SK-N-SH treated with all-trans-retinoic acid at 6 μM for 48 hours (cell line): ENCODE results near the gene TRIM34.
"Not testable (repeated sequence)": the region's sequence is repeated elsewhere in the genome, so short reads cannot be mapped to it uniquely, and the experiment has no call there.

ENCODE experiments used
- ATAC-seq: fragments of 200-7000 bp; cut with Tn5 transposase; 3 replicates; pipeline ENCODE4 v1.9.1; 2020; ENCODE audit warnings: mild to moderate bottlenecking, moderate library complexity
- ARNTL ChIP-seq: fragments of 450-650 bp; formaldehyde crosslinking; IDR thresholded peaks from 2 replicates; pipeline ENCODE4 v1.5.0; 2020; ENCODE audit warnings: low read depth, mild to moderate bottlenecking, moderate library complexity, borderline replicate concordance
- BACH2 ChIP-seq: fragments of 250-450 bp; sonication (Bioruptor Pico); IDR thresholded peaks from 2 replicates; pipeline ENCODE4 v1.9.0; 2021; ENCODE audit warnings: mild to moderate bottlenecking, borderline replicate concordance
- CSDC2 ChIP-seq: fragments of 250-450 bp; sonication (Bioruptor Pico); IDR thresholded peaks from 2 replicates; pipeline ENCODE4 v1.5.0; 2020; ENCODE audit warnings: mild to moderate bottlenecking, moderate library complexity
- GLIS3 ChIP-seq: fragments of 250-450 bp; sonication (Bioruptor Pico); IDR thresholded peaks from 2 replicates; pipeline ENCODE4 v1.5.0; 2020; ENCODE audit warnings: mild to moderate bottlenecking, moderate library complexity
- ISL1 ChIP-seq: fragments of 250-450 bp; sonication (Bioruptor Pico); IDR thresholded peaks from 2 replicates; pipeline ENCODE4 v2.1.2; 2022; ENCODE audit warnings: mild to moderate bottlenecking, moderate library complexity
- OSR1 ChIP-seq: fragments of 250-450 bp; sonication (Bioruptor Pico); IDR thresholded peaks from 2 replicates; pipeline ENCODE4 v1.8.0; 2022; ENCODE audit warnings: moderate library complexity, mild to moderate bottlenecking, inconsistent platforms
- PPARA ChIP-seq: fragments of 250-450 bp; sonication (Bioruptor Pico); IDR thresholded peaks from 2 replicates; pipeline ENCODE4 v1.5.0; 2020; ENCODE audit warnings: mild to moderate bottlenecking, borderline replicate concordance
- RARB ChIP-seq: fragments of 250-450 bp; sonication (Bioruptor Pico); IDR thresholded peaks from 2 replicates; pipeline ENCODE4 v1.8.0; 2021; ENCODE audit warnings: mild to moderate bottlenecking, moderate library complexity
- SNAI2 ChIP-seq: fragments of 250-450 bp; sonication (Bioruptor Pico); IDR thresholded peaks from 2 replicates; pipeline ENCODE4 v1.5.0; 2020; ENCODE audit warnings: mild to moderate bottlenecking, moderate library complexity
- TCF4 ChIP-seq: fragments of 250-450 bp; sonication (Bioruptor Pico); IDR thresholded peaks from 2 replicates; pipeline ENCODE4 v1.8.0; 2021; ENCODE audit warnings: mild to moderate bottlenecking, moderate library complexity, borderline replicate concordance
- TOX ChIP-seq: fragments of 250-450 bp; sonication (Bioruptor Pico); IDR thresholded peaks from 2 replicates; pipeline ENCODE4 v1.8.0; 2021; ENCODE audit warnings: mild to moderate bottlenecking, moderate library complexity, borderline replicate concordance
- ZC3H10 ChIP-seq: fragments of 250-450 bp; sonication (Bioruptor Pico); IDR thresholded peaks from 2 replicates; pipeline ENCODE4 v1.5.1; 2021; ENCODE audit warnings: mild to moderate bottlenecking, moderate library complexity
- ZFP3 ChIP-seq: fragments of 250-450 bp; sonication (Bioruptor Pico); IDR thresholded peaks from 2 replicates; pipeline ENCODE4 v1.5.0; 2020; ENCODE audit warnings: mild to moderate bottlenecking, moderate library complexity
- ZFP30 ChIP-seq: fragments of 450-650 bp; formaldehyde crosslinking; IDR thresholded peaks from 2 replicates; pipeline ENCODE4 v1.5.0; 2022; ENCODE audit warnings: mild to moderate bottlenecking, moderate library complexity
- ZNF565 ChIP-seq: fragments of 450-650 bp; formaldehyde crosslinking; conservative IDR thresholded peaks from 2 replicates; pipeline ENCODE4 v1.5.0; 2020; ENCODE audit warnings: low read depth, mild to moderate bottlenecking, moderate library complexity
- ZNF8 ChIP-seq: fragments of 450-650 bp; formaldehyde crosslinking; IDR thresholded peaks from 2 replicates; pipeline ENCODE4 v1.5.0; 2020; ENCODE audit warnings: mild to moderate bottlenecking, moderate library complexity
- TF ChIP-seq, protein P1 (sequence below): fragments of 250-450 bp; sonication (Bioruptor Pico); IDR thresholded peaks from 2 replicates; pipeline ENCODE4 v1.8.0; 2021; ENCODE audit warnings: low read depth, mild to moderate bottlenecking, moderate library complexity, borderline replicate concordance
- TF ChIP-seq, protein P2 (sequence below): fragments of 250-450 bp; sonication (Bioruptor Pico); IDR thresholded peaks from 2 replicates; pipeline ENCODE4 v1.5.0; 2020; ENCODE audit warnings: mild to moderate bottlenecking, moderate library complexity
- TF ChIP-seq, protein P3 (sequence below): fragments of 250-450 bp; sonication (Bioruptor Pico); IDR thresholded peaks from 2 replicates; pipeline ENCODE4 v1.5.1; 2021; ENCODE audit warnings: mild to moderate bottlenecking, moderate library complexity
- TF ChIP-seq, protein P4 (sequence below): fragments of 250-450 bp; sonication (Bioruptor Pico); IDR thresholded peaks from 2 replicates; pipeline ENCODE4 v1.5.1; 2020; ENCODE audit warnings: low read depth, mild to moderate bottlenecking, moderate library complexity

TRIM34 gene

GRCh38 chr11:5679811-5680210 is 55.0 kb downstream of the TRIM34 start:
- TF ChIP-seq, protein P1, sequence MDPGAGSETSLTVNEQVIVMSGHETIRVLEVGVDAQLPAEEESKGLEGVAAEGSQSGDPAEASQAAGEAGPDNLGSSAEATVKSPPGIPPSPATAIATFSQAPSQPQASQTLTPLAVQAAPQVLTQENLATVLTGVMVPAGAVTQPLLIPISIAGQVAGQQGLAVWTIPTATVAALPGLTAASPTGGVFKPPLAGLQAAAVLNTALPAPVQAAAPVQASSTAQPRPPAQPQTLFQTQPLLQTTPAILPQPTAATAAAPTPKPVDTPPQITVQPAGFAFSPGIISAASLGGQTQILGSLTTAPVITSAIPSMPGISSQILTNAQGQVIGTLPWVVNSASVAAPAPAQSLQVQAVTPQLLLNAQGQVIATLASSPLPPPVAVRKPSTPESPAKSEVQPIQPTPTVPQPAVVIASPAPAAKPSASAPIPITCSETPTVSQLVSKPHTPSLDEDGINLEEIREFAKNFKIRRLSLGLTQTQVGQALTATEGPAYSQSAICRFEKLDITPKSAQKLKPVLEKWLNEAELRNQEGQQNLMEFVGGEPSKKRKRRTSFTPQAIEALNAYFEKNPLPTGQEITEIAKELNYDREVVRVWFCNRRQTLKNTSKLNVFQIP = no peak
- TF ChIP-seq BACH2 (CRISPR knock-in tag) (no peak), GLIS3 (CRISPR knock-in tag) (no peak)
- ATAC-seq = peak; percentile 9

DNA sequence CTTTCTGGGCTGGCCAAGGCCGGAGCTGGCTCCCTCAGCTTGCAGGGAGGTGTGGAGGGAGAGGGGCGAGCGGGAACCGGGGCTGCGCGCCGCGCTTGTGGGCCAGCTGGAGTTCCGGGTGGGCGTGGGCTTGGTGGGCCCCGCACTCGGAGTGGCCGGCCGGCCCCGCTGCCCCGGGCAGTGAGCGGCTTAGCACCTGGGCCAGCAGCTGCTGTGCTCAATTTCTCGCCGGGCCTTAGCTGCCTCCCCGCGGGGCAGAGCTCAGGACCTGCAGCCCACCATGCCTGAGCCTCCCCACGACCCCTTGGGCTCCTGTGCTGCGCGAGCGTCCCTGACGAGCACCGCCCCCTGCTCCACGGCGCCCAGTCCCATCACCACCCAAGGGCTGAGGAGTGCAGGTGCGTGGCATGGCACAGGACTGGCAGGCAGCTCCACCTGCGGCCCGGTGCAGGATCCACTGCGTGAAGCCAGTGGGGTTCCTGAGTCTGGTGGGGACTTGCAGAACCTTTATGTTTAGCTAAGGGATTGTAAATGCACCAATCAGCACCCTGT is 58.2 kb downstream of the TRIM34 start:
- ATAC-seq = not testable (repeated sequence)

- ATAC-seq = not testable (repeated sequence)
These were observed 58.8 kb downstream of the TRIM34 start for GRCh38 chr11:5683620-5684019.

GRCh38 chr11:5684036-5684645 is 59.3 kb downstream of the TRIM34 start:
- ATAC-seq = peak; percentile 4
- TF ChIP-seq ZFP3 (CRISPR knock-in tag) (no peak), RARB (no peak), TOX (CRISPR knock-in tag) (no peak), TCF4 (CRISPR knock-in tag) (no peak), ZC3H10 (no peak), ZNF565 (CRISPR knock-in tag) (no peak), ZNF8 (no peak), CSDC2 (no peak), SNAI2 (CRISPR knock-in tag) (no peak), OSR1 (no peak), ISL1 (no peak), ZFP30 (CRISPR knock-in tag) (no peak), PPARA (CRISPR knock-in tag) (no peak), ARNTL (CRISPR knock-in tag) (no peak), BACH2 (CRISPR knock-in tag) (no peak)
- TF ChIP-seq, protein P1 = no peak
- TF ChIP-seq, protein P2, sequence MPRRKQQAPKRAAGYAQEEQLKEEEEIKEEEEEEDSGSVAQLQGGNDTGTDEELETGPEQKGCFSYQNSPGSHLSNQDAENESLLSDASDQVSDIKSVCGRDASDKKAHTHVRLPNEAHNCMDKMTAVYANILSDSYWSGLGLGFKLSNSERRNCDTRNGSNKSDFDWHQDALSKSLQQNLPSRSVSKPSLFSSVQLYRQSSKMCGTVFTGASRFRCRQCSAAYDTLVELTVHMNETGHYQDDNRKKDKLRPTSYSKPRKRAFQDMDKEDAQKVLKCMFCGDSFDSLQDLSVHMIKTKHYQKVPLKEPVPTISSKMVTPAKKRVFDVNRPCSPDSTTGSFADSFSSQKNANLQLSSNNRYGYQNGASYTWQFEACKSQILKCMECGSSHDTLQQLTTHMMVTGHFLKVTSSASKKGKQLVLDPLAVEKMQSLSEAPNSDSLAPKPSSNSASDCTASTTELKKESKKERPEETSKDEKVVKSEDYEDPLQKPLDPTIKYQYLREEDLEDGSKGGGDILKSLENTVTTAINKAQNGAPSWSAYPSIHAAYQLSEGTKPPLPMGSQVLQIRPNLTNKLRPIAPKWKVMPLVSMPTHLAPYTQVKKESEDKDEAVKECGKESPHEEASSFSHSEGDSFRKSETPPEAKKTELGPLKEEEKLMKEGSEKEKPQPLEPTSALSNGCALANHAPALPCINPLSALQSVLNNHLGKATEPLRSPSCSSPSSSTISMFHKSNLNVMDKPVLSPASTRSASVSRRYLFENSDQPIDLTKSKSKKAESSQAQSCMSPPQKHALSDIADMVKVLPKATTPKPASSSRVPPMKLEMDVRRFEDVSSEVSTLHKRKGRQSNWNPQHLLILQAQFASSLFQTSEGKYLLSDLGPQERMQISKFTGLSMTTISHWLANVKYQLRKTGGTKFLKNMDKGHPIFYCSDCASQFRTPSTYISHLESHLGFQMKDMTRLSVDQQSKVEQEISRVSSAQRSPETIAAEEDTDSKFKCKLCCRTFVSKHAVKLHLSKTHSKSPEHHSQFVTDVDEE (CRISPR knock-in tag) = no peak
- TF ChIP-seq, protein P3, sequence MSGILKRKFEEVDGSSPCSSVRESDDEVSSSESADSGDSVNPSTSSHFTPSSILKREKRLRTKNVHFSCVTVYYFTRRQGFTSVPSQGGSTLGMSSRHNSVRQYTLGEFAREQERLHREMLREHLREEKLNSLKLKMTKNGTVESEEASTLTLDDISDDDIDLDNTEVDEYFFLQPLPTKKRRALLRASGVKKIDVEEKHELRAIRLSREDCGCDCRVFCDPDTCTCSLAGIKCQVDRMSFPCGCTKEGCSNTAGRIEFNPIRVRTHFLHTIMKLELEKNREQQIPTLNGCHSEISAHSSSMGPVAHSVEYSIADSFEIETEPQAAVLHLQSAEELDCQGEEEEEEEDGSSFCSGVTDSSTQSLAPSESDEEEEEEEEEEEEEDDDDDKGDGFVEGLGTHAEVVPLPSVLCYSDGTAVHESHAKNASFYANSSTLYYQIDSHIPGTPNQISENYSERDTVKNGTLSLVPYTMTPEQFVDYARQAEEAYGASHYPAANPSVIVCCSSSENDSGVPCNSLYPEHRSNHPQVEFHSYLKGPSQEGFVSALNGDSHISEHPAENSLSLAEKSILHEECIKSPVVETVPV = no peak
- TF ChIP-seq, protein P4, sequence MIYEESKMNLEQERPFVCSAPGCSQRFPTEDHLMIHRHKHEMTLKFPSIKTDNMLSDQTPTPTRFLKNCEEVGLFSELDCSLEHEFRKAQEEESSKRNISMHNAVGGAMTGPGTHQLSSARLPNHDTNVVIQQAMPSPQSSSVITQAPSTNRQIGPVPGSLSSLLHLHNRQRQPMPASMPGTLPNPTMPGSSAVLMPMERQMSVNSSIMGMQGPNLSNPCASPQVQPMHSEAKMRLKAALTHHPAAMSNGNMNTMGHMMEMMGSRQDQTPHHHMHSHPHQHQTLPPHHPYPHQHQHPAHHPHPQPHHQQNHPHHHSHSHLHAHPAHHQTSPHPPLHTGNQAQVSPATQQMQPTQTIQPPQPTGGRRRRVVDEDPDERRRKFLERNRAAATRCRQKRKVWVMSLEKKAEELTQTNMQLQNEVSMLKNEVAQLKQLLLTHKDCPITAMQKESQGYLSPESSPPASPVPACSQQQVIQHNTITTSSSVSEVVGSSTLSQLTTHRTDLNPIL (CRISPR knock-in tag) = no peak
- TF ChIP-seq, all 23 proteins: peak for 0
